Stimulated activated CD4-positive, alpha-beta T cell treated with anti-CD3 and anti-CD28 coated beads, Interleukin-2, amount 100 ng/mL, for 24 hours (primary cell): ENCODE results near the gene CCDC86.

Experiments used
- DNase-seq, 2 donors: peaks; one replicate each; pipeline ENCODE4 v3.0.0-alpha.2; 2020

The CCDC86 gene

GRCh38 chr11:60831501-60832079, 10.3 kb upstream of the CCDC86 start:
- no peak for DNase-seq

GRCh38 chr11:60834742-60835533, 7.0 kb upstream of the CCDC86 start:
- no peak for DNase-seq

GRCh38 chr11:60835534-60835846, 6.4 kb upstream of the CCDC86 start:
- DNase-seq: no peak

- DNase-seq: no peak
Measured at GRCh38 chr11:60836866-60837515, 4.9 kb upstream of the CCDC86 start.

GRCh38 chr11:60838132-60838531, 3.8 kb upstream of the CCDC86 start:
- no peak for DNase-seq

GRCh38 chr11:60840470-60841430, 1.2 kb upstream of the CCDC86 start:
- no peak for DNase-seq

GRCh38 chr11:60842668-60843600, 1.0 kb downstream of the CCDC86 start:
- no peak for DNase-seq

- no peak for DNase-seq
Measured at GRCh38 chr11:60844045-60844869, 2.3 kb downstream of the CCDC86 start.

GRCh38 chr11:60844870-60845221, 2.9 kb downstream of the CCDC86 start:
- DNase-seq: no peak

GRCh38 chr11:60845338-60845737, 3.4 kb downstream of the CCDC86 start:
- no peak for DNase-seq

- DNase-seq: no peak
Measured at GRCh38 chr11:60847281-60847680, 5.4 kb downstream of the CCDC86 start.

GRCh38 chr11:60847896-60848295, 6.0 kb downstream of the CCDC86 start:
- no peak for DNase-seq

- no peak for DNase-seq
Measured at GRCh38 chr11:60848714-60849151, 6.8 kb downstream of the CCDC86 start.

- no peak for DNase-seq
Measured at GRCh38 chr11:60849641-60850520, 8.0 kb downstream of the CCDC86 start.

GRCh38 chr11:60851327-60852104, 9.6 kb downstream of the CCDC86 start:
- DNase-seq: no peak

- no peak for DNase-seq
Measured at GRCh38 chr11:60852117-60852981, 10.4 kb downstream of the CCDC86 start.

- DNase-seq: no peak
Measured at GRCh38 chr11:60852982-60853950, 11.4 kb downstream of the CCDC86 start.
